IPS-NIHi7 (cell line): Measurements from ENCODE around the gene EIF5B.
"Not testable (repeated sequence)": the region's sequence is repeated elsewhere in the genome, so short reads cannot be mapped to it uniquely, and the experiment has no call there.

Source experiments
- DNase-seq: peaks from one replicate; pipeline ENCODE4 v3.0.0; 2012; ENCODE audit warnings: mixed read lengths; ENCODE audit errors: extremely low spot score

Gene EIF5B, protein sequence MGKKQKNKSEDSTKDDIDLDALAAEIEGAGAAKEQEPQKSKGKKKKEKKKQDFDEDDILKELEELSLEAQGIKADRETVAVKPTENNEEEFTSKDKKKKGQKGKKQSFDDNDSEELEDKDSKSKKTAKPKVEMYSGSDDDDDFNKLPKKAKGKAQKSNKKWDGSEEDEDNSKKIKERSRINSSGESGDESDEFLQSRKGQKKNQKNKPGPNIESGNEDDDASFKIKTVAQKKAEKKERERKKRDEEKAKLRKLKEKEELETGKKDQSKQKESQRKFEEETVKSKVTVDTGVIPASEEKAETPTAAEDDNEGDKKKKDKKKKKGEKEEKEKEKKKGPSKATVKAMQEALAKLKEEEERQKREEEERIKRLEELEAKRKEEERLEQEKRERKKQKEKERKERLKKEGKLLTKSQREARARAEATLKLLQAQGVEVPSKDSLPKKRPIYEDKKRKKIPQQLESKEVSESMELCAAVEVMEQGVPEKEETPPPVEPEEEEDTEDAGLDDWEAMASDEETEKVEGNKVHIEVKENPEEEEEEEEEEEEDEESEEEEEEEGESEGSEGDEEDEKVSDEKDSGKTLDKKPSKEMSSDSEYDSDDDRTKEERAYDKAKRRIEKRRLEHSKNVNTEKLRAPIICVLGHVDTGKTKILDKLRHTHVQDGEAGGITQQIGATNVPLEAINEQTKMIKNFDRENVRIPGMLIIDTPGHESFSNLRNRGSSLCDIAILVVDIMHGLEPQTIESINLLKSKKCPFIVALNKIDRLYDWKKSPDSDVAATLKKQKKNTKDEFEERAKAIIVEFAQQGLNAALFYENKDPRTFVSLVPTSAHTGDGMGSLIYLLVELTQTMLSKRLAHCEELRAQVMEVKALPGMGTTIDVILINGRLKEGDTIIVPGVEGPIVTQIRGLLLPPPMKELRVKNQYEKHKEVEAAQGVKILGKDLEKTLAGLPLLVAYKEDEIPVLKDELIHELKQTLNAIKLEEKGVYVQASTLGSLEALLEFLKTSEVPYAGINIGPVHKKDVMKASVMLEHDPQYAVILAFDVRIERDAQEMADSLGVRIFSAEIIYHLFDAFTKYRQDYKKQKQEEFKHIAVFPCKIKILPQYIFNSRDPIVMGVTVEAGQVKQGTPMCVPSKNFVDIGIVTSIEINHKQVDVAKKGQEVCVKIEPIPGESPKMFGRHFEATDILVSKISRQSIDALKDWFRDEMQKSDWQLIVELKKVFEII

GRCh38 chr2:99337113-99338028 is at the start of gene EIF5B:
Gene EIF5B (plus strand): TSS chr2:99337389. CDS start chr2:99337555, 166 bp downstream.
- DNase-seq, result peak; percentile 94

DNA sequence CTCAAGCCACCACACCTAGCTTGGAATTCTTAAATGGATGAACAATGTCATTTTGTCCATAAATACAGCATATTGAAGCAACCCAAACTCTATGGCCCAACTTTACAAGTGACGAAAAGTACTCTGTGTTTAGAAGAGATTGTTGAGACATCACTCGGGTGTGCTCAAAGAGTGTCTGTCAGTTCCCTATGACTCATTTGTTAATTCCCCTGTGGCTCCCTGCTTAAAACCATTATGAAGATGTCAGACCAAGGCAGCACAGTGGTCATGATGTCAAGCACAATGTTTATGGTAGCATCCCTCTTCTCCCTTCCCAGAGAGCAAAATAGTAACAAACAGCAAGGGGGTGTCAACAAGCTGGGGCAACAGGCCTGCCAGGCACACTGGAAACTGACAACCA is 39.2 kb upstream of the EIF5B start:
- no peak for DNase-seq

DNA sequence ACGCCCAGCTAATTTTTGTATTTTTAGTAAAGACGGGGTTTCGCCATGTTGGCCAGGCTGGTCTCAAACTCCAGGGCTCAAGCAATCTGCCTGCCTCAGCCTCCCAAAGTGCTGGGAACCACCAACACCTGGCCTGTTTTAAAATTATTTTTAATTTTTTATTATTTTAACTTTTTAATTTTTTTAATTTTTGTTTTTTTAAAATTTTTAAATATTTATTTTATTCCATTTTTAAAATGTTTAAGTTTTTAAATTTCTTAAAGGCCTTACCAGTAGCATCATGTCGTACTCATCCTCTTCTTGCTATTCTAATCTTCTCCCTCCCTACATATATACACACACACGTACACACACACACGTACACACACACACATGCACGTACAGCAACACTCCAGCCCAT is 37.6 kb upstream of the EIF5B start:
- DNase-seq, result no peak

DNA sequence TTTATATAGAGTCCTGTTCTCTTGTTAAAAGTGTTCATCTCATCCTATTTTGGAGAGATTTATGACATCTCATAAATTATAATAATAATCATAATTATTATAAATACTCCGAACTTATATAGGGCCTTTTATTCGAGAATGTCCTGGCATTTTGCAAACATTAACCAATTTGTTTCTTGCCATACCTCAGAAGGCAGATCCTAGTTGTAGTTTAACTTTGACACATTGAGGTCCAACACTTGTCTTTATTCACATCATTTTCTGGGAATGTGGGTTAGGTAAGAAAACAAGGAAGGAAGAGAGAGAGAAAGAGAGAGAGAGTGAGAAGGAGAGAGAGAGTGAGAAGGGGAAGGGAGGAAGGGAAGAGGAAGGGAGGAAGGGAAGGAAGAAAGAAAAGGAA is 36.1 kb upstream of the EIF5B start, which contains the start of gene LYG1:
Gene LYG1, minus strand, starts transcription at position 101 of the 400 bp plus-strand sequence. CDS start 5,527 bp downstream, outside the sequence.
- DNase-seq, result not testable (repeated sequence)

DNA sequence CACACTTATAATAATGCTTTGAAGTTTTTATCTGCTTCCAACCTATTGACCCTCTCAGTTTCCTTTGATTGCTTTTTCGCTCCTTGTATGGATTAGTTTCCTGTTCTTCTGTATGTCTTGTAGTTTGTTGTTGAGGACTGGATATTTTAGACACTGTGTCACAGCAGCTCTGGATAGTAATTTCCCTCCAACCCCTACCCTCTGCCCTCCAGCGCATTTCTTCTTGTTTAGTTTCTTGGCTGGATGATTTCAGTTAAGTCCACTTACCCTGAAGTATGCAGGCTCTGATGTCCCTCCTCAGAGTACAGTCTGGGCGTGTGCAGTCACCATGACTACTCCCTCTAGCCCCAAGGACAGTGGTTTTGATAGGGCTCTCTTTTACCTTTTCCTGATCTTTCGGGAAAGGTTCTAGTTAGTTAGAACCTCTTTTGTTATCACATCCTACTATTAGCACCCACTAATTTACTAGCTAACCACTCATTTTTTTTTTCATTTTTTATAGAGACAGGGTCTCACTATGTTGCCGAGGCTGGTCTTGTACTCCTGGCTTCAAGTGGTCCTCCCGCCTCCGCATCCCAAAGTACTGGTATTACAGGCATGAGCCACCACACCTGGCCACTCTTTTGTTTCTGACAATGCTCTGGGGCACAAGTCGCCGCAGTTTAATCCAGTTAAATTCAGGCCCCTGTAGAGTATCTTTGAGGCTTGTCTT is 19.9 kb upstream of the EIF5B start:
- DNase-seq, result no peak

GRCh38 chr2:99317873-99318200 is 19.4 kb upstream of the EIF5B start:
- DNase-seq, result not testable (repeated sequence)

DNA sequence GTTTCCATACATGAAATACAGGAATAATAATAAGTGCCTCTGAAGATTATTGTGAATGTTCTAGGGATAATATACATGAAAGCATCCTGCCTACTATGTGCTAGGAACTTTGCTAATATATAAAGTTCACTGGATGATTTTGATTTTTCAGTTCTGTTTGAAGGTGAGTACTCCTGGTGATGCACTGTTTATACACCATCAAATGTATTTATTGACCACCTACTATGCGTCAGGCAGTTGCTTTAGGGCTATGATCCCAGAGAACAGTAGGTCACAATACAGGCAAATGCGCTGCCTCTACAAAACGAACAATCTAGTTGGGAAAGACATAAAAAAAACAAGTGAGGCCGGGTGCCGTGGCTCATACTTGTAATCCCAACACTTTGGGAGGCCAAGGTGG is 11.8 kb upstream of the EIF5B start:
- DNase-seq, result no peak

DNA sequence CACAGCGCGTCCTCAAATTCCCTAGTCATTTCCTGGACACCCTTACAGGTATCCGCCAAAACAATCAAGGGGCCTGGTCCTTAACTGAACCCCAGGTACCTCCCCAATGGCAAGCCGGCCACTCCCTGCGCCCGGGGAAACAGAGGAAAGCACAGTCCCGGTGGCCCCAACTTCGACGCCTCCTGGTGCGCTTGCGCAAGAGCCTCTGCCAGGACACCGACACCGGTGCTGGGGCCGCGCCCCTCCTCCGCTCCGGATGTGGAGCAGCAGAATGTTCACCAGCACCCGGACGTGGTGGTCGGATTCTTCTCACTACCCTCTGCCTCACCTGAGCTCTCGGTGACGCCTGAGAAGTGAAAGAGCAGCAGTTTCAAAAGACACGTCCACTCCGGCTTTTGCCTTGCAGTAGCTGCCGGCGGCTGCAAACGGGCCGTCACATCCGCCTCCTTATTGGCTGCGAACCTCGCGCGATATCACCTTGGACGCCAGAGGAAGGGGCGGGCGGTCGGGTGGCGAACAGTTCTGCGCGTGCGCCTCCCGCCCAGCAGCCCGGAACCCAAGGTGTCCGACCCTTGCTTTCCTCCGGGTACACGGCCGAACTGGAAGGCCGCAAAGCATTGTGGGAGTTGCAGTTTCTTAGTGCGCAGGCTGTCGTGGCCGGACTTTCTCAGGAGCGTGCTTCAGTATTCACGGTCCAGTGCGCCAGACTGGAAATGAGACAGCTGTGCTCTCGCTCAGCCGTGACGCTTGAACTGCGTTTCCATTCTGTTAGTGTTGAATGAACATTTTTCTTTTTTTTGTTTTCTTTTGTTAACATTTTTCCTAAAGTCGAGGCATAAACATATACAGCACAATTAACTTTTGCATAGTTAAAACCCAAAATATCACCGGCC is 1.0 kb upstream of the EIF5B start, which contains the start of gene TXNDC9:
Gene TXNDC9, minus strand, starts transcription at position 423 of the 893 bp plus-strand sequence. CDS start 3,123 bp downstream, outside the sequence.
- DNase-seq, result peak; percentile 98

DNA sequence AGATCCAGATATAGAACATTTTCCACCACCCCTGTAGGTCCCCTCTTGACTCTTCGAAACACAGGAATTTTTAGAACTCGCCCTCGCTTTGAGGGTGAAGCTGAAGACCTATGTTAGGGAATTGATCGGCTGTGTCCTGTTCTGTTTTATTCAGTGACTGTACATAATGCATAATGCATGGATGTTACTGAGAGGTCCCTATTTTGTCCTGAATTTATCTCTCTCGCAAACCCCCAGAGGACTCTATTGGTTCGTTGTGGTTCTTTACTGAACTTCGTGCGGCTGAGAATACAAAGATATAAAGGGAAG is 431 bp upstream of the EIF5B start:
- no peak for DNase-seq

DNA sequence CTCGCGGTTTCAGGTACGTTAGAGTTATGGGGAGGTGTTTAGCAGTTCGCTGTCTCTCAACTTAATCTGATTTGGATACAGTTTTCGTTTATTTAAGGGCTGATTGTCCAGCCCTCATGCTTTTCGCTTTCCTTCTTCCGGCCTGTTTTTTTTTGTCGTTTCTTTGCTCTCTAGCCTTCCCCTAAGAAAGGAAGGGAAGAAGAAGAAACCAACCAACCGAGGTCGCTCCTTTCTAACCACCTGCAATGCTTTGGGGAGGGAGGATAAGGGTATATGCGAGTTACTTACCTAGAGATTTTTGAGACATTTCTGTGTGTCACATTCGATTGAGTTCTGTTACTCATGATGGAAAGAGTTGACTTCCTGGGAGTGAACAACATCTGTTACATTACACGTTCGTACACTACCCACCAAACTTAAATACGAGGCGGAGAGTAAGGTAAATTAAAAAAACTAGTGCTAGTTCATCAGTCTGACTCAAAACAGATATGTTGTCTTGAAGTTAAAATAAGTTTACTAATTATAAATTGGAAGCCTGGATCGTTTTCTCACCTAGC is 918 bp downstream of the EIF5B start:
- DNase-seq, result no peak

DNA sequence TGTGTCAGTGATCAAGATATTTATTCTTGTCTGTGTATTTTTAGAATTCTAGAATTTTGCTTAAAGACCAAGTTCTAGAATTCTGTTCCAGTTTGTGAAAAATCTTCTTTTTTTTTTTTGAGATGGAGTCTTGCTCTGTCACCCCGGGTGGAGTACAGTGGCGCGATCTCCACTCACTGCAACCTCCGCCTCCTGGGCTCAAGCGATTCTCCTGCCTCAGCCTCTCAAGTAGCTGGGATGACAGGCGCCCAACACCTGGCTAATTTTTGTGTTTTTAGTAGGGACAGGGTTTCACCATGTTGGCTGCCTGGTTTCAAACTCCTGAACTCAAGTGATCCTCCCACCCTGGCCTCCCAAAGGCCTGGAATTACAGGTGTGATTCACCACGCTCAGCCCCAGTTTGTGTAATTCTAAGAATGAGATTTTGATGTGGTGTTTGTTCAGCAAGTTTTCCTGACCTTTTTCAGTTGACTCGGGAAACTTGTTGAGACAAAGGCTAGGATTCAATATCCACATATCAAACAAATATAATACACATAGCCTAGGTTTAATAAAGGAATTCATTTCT is 3.6 kb downstream of the EIF5B start:
- no peak for DNase-seq

DNA sequence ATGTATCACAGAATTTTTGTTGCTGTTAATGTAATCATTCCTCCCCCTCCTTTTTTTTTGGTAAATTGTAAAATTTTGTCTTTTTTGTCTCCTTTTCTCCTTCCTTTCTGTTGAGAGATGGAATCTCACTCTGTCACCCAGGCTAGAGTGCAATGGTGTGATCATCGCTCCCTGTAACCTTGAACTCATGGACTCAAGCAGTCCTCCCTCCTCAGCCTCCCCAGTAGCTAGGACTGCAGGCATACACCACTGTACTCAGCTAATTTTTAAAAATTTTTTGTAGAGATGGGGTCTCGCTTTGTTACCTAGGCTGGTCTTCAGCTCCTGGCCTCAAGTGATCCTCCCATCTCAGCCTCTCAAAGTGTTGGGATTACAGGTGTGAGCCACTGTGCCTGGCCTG is 5.3 kb downstream of the EIF5B start:
- DNase-seq, result no peak

DNA sequence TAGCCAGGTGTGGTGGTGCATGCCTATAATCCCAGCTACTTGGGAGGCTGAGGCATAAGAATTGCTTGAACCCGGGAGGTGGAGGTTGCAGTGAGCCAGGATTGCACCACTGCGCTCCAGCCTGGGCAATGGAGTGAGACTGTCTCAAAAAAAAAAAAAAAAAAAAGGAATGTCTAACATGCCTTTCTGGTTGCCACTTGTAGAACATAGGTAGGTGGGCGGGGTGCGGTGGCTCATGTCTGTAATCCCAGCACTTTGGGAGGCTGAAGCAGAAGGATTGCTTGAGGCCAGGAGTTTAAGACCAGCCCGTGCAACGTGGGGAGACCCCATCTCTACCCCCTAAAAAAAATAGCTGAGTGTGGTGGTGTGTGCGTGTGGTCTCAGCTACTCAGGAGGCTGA is 8.3 kb downstream of the EIF5B start:
- DNase-seq, result not testable (repeated sequence)

- no peak for DNase-seq
These were observed 9.0 kb downstream of the EIF5B start for GRCh38 chr2:99346218-99346617.

- no peak for DNase-seq
These were observed 11.0 kb downstream of the EIF5B start for GRCh38 chr2:99348173-99348572.

DNA sequence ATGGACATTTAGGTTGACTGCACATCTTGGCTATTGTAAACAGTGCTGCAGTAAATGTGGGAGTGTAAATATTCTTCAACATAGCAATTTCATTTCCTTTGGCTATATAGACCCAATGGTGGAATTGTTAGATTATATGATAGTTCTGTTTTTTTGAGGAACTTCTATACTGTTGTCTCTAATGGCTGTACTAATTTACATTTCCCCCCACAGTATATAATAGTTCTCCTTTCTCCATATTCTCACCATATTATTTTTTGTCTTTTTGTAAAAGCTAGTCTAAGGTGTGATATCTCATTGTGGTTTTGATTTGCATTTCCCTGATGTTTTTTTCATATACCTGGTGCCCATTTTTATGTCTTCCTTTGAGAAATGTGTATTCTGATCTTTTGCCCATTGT is 13.0 kb downstream of the EIF5B start:
- no peak for DNase-seq

GRCh38 chr2:99354070-99354469 is 16.9 kb downstream of the EIF5B start:
- DNase-seq, result no peak

GRCh38 chr2:99354825-99355224 is 17.6 kb downstream of the EIF5B start:
- DNase-seq, result not testable (repeated sequence)

- no peak for DNase-seq
These were observed 19.7 kb downstream of the EIF5B start for GRCh38 chr2:99356853-99357252.
